ENCODE measurements around the gene DNAH10.
"Not testable (repeated sequence)": the region's sequence is repeated elsewhere in the genome, so short reads cannot be mapped to it uniquely, and the experiment has no call there.

DNAH10 gene

DNA sequence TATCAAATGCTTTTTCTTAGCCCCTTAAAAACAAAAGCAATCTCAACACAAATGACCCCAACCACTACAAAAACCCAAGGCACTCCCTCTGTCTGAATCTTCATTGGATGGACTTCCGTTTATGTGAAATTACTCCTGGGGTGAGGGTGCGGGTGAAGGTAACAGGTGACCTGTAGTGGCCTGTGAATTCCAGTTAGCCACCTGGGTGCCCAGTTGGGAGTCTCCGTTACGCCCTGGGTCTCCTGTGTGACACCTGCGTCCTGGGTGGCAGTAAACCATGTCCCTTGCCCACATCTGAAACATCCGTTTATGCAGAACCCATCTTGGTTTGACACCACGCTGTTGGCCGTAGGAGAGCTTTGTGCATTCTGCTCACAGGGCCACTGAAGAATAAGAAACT lies 148.0 kb downstream of the DNAH10 start:
- no peak overlapping the region for H3K27ac ChIP-seq
- no peak for TF ChIP-seq CTCF (IDR thresholded peaks at IDR 0.05)
- H3K4me3 ChIP-seq, result no peak overlapping the region
- no peak for DNase-seq (ENCODE audit: low spot score)

DNA sequence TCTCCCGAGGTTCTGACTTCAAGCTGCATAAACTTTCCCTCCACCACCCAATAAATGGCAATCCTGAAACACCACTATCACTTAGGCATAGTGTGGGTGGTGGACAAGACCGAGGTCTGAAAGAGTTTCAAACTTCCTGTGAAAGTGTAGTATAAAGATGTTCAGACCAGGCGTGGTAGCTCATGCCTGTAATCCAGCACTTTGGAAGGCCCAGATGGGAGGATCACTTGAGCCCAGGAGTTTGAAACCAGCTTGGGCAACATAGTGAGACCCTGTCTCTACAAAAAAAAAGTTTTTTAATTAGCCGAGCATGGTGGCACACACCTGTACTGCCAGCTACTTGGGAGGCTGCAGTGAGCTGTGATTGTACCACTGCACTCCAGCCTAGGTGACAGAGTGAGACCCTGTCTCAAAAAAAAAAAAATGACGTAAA lies 148.7 kb downstream of the DNAH10 start:
- no peak for DNase-seq (ENCODE audit: low spot score)
- TF ChIP-seq CTCF (IDR thresholded peaks at IDR 0.05), result no peak
- Histone ChIP-seq H3K27ac (no peak overlapping the region), H3K4me3 (no peak overlapping the region)

- not testable (repeated sequence) for DNase-seq (ENCODE audit: low spot score)
Observed at GRCh38 chr12:123911672-123912409, 149.7 kb downstream of the DNAH10 start.

DNA sequence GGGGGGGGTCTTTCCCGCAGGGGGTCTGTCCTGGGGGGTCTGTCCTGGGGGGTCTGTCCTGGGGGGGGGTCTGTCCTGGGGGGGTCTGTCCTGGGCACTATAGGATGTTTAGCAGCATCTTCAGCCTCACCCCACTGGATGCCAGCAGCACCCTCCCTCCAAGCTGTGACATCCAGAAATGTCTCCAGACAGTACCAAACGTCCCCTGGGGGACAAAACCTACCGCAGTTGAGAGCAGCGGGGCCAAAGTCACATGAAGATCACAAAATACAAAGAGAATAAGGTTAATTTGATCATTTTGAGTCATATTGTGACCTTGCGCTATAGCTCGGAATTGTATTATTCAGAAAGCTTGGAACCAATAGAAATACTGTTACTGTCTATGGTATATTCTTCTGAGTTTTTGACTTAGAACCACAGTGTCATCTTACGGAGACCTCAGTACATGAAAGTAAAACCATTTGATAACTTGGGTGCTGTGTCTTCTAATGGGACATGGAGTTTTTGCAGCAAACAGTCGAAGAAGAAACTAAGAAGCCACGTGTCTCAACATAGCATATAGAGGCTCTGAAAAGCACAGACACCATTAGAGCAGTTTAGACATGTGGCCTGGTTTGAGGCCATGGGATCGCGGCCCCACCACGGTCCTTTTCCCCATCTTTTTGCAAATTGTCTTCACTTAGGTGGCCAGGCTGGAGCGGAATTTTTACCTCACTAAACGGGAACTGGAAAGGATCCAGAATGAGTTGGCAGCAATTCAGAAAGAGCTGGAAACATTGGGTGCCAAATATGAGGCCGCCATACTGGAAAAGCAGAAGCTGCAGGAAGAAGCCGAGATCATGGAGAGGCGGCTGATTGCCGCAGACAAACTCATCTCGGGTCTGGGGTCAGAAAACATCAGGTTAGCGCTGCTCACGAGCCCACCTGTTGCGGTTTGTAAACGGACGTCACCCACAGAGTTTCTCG lies 150.6 kb downstream of the DNAH10 start:
- H3K4me3 ChIP-seq, result no peak overlapping the region

More at GRCh38 chr12:123911672-123912409, 149.7 kb downstream of the DNAH10 start:
- H3K27ac ChIP-seq, H3K4me3 ChIP-seq: not testable (repeated sequence)

GRCh38 chr12:123914726-123915333 lies 152.7 kb downstream of the DNAH10 start:
- H3K4me3 ChIP-seq, result no peak overlapping the region
- no peak overlapping the region for H3K27ac ChIP-seq
- no peak for TF ChIP-seq CTCF (IDR thresholded peaks at IDR 0.05)
- DNase-seq (ENCODE audit: low spot score), result no peak

More for the DNA sequence above, 150.6 kb downstream of the DNAH10 start:
- H3K27ac ChIP-seq, result no peak overlapping the region
- no peak for DNase-seq (ENCODE audit: low spot score)
- TF ChIP-seq CTCF (IDR thresholded peaks at IDR 0.05), result no peak

- TF ChIP-seq CTCF (IDR thresholded peaks at IDR 0.05), result no peak
Observed at GRCh38 chr12:123916729-123917128, 154.6 kb downstream of the DNAH10 start.

GRCh38 chr12:123917337-123917850 lies 155.3 kb downstream of the DNAH10 start:
- no peak for TF ChIP-seq CTCF (IDR thresholded peaks at IDR 0.05)
- H3K27ac ChIP-seq, result no peak overlapping the region
- no peak overlapping the region for H3K4me3 ChIP-seq
- DNase-seq (ENCODE audit: low spot score), result no peak

More at GRCh38 chr12:123916729-123917128, 154.6 kb downstream of the DNAH10 start:
- Histone ChIP-seq H3K27ac (no peak overlapping the region), H3K4me3 (no peak overlapping the region)
- no peak for DNase-seq (ENCODE audit: low spot score)
